Stimulated activated CD8-positive, alpha-beta memory T cell treated with anti-CD3 and anti-CD28 coated beads, Interleukin-12 subunit alpha, Interleukin-12 subunit beta, amount 100 ng/mL, for 4 hours (primary cell): ENCODE results near the gene ASIC5.

Experiments
- DNase-seq: peaks from one replicate; pipeline ENCODE4 v3.0.0-alpha.2; 2020; ENCODE audit warnings: low read depth

Gene ASIC5

GRCh38 chr4:155881555-155881954 lies 15.5 kb upstream of the ASIC5 start:
- no peak for DNase-seq

- no peak for DNase-seq
Observed at GRCh38 chr4:155879767-155880166, 13.7 kb upstream of the ASIC5 start.

GRCh38 chr4:155878611-155879010 lies 12.5 kb upstream of the ASIC5 start:
- DNase-seq: no peak

GRCh38 chr4:155877971-155878370 lies 11.9 kb upstream of the ASIC5 start:
- DNase-seq: no peak

GRCh38 chr4:155875878-155876277 lies 9.8 kb upstream of the ASIC5 start:
- no peak for DNase-seq

- no peak for DNase-seq
Observed at GRCh38 chr4:155855897-155856296, 10.2 kb downstream of the ASIC5 start.

- no peak for DNase-seq
Observed at GRCh38 chr4:155854582-155855226, 11.4 kb downstream of the ASIC5 start.

- no peak for DNase-seq
Observed at GRCh38 chr4:155853189-155853588, 12.9 kb downstream of the ASIC5 start.

- no peak for DNase-seq
Observed at GRCh38 chr4:155849042-155849441, 17.0 kb downstream of the ASIC5 start.

GRCh38 chr4:155846929-155847328 lies 19.1 kb downstream of the ASIC5 start:
- no peak for DNase-seq

- no peak for DNase-seq
Observed at GRCh38 chr4:155842080-155842479, 24.0 kb downstream of the ASIC5 start.

GRCh38 chr4:155837203-155837796 lies 28.8 kb downstream of the ASIC5 start:
- no peak for DNase-seq

GRCh38 chr4:155832664-155833063 lies 33.4 kb downstream of the ASIC5 start:
- no peak for DNase-seq

- no peak for DNase-seq
Observed at GRCh38 chr4:155828628-155829027, 37.4 kb downstream of the ASIC5 start.

- no peak for DNase-seq
Observed at GRCh38 chr4:155822572-155822971, 43.5 kb downstream of the ASIC5 start.

- DNase-seq: no peak
Observed at GRCh38 chr4:155820887-155821518, 45.1 kb downstream of the ASIC5 start.

- DNase-seq: no peak
Observed at GRCh38 chr4:155819066-155819465, 47.0 kb downstream of the ASIC5 start.

GRCh38 chr4:155818639-155819038 lies 47.4 kb downstream of the ASIC5 start:
- no peak for DNase-seq

GRCh38 chr4:155811083-155811482 lies 55.0 kb downstream of the ASIC5 start:
- no peak for DNase-seq

- no peak for DNase-seq
Observed at GRCh38 chr4:155809835-155810234, 56.2 kb downstream of the ASIC5 start.

- no peak for DNase-seq
Observed at GRCh38 chr4:155807021-155807420, 59.1 kb downstream of the ASIC5 start.

- no peak for DNase-seq
Observed at GRCh38 chr4:155805016-155805415, 61.1 kb downstream of the ASIC5 start.

GRCh38 chr4:155802190-155802959 lies 63.7 kb downstream of the ASIC5 start:
- DNase-seq: no peak
